ENCODE measurements around the gene SYNE3.

SYNE3 gene

DNA sequence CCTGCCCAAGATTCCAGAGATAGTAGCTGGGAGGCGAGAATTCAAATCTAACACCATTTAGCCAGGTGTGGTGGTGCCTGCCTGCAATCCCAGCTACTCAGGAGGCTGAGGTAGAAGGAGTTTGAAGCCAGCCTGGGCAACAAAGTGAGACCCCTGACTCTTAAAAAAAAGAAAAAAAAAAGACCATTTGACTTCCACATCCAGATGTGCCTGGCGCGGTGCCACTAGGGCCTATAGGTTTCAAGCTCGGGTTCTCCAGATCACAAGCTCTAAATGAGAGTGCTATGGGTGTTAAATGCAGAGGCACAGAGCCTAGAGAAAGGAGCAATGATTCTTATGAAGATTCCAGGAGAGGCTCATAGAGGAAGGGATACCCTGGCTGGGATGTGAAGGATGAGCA, 22.5 kb downstream of the SYNE3 start:
- DNase-seq (ENCODE audit: extremely low read depth, low read depth): no peak
- TF ChIP-seq, protein P1, sequence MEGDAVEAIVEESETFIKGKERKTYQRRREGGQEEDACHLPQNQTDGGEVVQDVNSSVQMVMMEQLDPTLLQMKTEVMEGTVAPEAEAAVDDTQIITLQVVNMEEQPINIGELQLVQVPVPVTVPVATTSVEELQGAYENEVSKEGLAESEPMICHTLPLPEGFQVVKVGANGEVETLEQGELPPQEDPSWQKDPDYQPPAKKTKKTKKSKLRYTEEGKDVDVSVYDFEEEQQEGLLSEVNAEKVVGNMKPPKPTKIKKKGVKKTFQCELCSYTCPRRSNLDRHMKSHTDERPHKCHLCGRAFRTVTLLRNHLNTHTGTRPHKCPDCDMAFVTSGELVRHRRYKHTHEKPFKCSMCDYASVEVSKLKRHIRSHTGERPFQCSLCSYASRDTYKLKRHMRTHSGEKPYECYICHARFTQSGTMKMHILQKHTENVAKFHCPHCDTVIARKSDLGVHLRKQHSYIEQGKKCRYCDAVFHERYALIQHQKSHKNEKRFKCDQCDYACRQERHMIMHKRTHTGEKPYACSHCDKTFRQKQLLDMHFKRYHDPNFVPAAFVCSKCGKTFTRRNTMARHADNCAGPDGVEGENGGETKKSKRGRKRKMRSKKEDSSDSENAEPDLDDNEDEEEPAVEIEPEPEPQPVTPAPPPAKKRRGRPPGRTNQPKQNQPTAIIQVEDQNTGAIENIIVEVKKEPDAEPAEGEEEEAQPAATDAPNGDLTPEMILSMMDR (IDR thresholded peaks at IDR 0.05; ENCODE audit: low read depth, low read length): no peak

GRCh38 chr14:95493503-95493902, 22.9 kb downstream of the SYNE3 start:
- TF ChIP-seq, protein P1 (IDR thresholded peaks at IDR 0.05; ENCODE audit: low read depth, low read length): no peak
- DNase-seq (ENCODE audit: extremely low read depth, low read depth): no peak

GRCh38 chr14:95491936-95492608, 24.4 kb downstream of the SYNE3 start:
- no peak for DNase-seq (ENCODE audit: extremely low read depth, low read depth)

DNA sequence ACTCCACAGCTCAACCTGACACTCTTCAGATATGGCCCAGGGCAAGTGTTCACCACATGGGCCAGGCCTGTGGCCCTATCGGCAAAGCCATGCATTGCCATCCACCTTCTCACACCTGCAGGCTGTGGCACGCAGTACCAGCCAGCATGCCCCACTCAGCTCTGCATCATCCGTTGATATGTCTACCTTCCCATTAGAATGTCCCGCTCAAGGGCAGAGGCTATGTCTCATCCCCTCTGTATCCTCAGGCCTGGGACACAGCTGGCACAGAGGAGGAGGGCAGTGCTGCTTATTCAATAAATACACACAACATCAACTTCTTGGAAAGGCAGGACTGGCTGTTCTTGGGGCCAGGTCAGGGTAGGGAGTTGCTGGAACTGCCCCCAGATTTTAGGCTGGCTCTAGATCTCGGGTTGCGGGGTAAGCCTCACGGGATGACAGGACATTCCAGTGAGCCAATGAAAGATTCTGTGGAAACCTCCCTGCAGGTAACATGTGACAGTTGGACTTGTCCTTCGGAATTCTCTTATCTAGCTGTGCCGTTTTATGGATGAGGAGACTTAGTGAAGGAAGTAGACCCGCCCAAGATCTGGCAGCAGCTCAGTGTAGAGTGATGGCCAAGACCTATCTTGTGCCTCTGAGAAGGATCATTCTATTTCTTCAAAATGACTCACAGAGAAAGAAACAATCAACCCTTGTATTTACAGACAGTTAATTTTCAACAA, 25.6 kb downstream of the SYNE3 start:
- no peak for DNase-seq (ENCODE audit: extremely low read depth, low read depth)
- TF ChIP-seq, protein P1 (IDR thresholded peaks at IDR 0.05; ENCODE audit: low read depth, low read length): no peak

More at GRCh38 chr14:95491936-95492608, 24.4 kb downstream of the SYNE3 start:
- TF ChIP-seq, protein P1 (IDR thresholded peaks at IDR 0.05; ENCODE audit: low read depth, low read length): no peak

- no peak for DNase-seq (ENCODE audit: extremely low read depth, low read depth)
Observed at GRCh38 chr14:95490138-95490509, 26.3 kb downstream of the SYNE3 start.

DNA sequence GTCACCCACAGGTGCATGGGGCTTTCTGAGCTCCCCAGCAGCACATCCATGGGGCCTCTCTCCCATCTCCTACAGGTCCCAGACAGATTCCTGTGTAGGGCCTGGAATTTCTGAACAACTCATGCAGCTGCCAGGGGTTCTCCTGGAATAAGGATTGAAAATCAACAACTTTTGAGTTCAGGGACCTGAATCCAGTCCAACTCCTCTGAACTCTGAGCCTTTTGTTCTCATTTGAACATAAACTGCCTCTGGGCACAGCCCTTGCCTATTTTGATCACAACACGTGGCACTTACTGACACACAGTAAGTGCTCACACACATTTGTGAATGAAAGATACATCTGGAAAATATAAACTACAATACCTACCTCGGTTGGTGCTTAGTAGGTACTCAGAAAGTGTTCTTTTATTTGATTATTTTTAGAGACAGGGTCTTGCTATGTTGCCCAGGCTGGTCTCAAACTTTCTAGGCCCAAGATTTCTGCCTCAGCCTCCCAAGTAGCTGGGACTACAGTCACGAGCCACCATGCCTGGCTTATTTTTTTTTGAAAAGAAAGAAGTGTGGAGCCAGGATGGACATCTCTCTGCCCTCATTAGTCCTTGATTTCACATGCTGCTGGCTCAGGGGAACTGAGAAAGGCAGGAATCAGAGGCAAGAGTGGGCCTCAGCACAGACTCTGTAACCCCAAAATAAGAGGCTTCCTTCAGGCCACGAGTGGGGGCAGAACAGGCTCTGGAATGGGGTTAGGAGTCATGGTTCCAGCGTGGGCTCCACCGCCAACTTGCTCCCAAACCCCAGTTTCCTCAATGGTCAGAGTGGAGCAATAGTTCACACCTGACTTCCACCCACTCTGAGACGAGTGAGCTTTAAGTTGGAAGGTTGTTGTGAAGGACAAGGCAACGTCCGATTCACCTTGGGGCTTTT, 27.0 kb downstream of the SYNE3 start:
- TF ChIP-seq, protein P1 (IDR thresholded peaks at IDR 0.05; ENCODE audit: low read depth, low read length): no peak
- no peak for DNase-seq (ENCODE audit: extremely low read depth, low read depth)

More at GRCh38 chr14:95490138-95490509, 26.3 kb downstream of the SYNE3 start:
- TF ChIP-seq, protein P1 (IDR thresholded peaks at IDR 0.05; ENCODE audit: low read depth, low read length): no peak
